ENCODE data around the gene GYS1. TPM values are rescaled to one million over a fixed set of nuclear protein-coding genes. Genes with fewer than 3 reads are reported as not detected.

GYS1 gene
- total and polyA plus RNA-seq, 8 donors = 13.0 to 63.6 (median 26.0) TPM

GRCh38 chr19:48964205-48965039 is 28.7 kb downstream of the GYS1 start:
- TF ChIP-seq EP300 (IDR thresholded peaks at IDR 0.05) (no peak), POLR2AphosphoS5 (IDR thresholded peaks at IDR 0.05) (no peak), POLR2A (IDR thresholded peaks at IDR 0.05) (no peak), CTCF (IDR thresholded peaks at IDR 0.05) (no peak)
- DNase-seq = peak in 1 of 2 donors; percentile 56
- Histone ChIP-seq H3K27me3 (no peaks in the 10 kb centered on the region), H3K4me1 (peaks cover 42 to 91% (median 67%) of the 10 kb centered on the region in 4 donors), H3K4me3 (peak overlapping the region; percentile 77 to 98 (median 90)), H3K36me3 (peaks cover 18 to 37% (median 33%) of the 10 kb centered on the region in 4 donors), H3K27ac (peak overlapping the region; percentile 93 to 97 (median 96)), H3K9me3 (no peaks in the 10 kb centered on the region)
- WGBS, 5 donors = 9 to 17% (median 13%) methylated on average over 19 of the region's 19 CpGs
- intact Hi-C loops (cut with DNase I; ENCODE audit: low total_unique reads) = no loop called here

GRCh38 chr19:48963371-48964204 is 29.5 kb downstream of the GYS1 start:
- no peaks in the 10 kb centered on the region for H3K27me3 ChIP-seq
- intact Hi-C loops (cut with DNase I; ENCODE audit: low total_unique reads) = no loop called here
- H3K9me3 ChIP-seq = no peaks in the 10 kb centered on the region
- peak; percentile 77 to 94 for DNase-seq
- TF ChIP-seq POLR2AphosphoS5 (IDR thresholded peaks at IDR 0.05) (peak; percentile 54 to 67 (median 64)), POLR2A (IDR thresholded peaks at IDR 0.05) (no peak), EP300 (IDR thresholded peaks at IDR 0.05) (peak; percentile 75)
- WGBS, 5 donors = 3 to 9% (median 7%) methylated on average over 23 to 28 of the region's 28 CpGs
- H3K4me1 ChIP-seq = peaks cover 42 to 84% (median 63%) of the 10 kb centered on the region in 4 donors
- H3K4me3 ChIP-seq = peak overlapping the region; percentile 77 to 98 (median 90)
- H3K36me3 ChIP-seq = peaks cover 12 to 29% (median 24%) of the 10 kb centered on the region in 4 donors
- H3K27ac ChIP-seq = peak overlapping the region; percentile 93 to 97 (median 96)

DNA sequence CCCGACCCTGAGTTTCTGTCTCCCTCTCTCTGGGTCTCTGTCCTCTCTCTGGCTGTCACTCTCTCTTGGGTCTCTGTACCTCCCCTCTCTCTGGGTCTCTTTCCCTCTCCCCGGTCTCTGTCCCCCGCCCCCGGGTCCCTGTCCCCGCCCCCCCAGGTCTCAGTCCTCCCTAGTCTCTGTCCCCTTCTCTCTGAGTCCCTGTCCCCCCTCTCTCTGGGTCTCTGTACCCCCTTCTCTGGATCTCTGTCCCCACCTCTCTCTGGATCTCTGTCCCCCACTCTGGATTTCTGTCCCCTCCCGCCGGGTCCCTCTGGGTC is 30.3 kb downstream of the GYS1 start:
- Histone ChIP-seq H3K27ac (peak overlapping the region; percentile 93 to 97 (median 96)), H3K4me3 (peak overlapping the region in 1 of 4 donors; percentile 6), H3K4me1 (peaks cover 42 to 76% (median 57%) of the 10 kb centered on the region in 4 donors), H3K36me3 (peaks cover 12 to 21% (median 20%) of the 10 kb centered on the region in 4 donors), H3K9me3 (no peaks in the 10 kb centered on the region), H3K27me3 (no peaks in the 10 kb centered on the region)
- no peak for DNase-seq
- TF ChIP-seq CTCF (IDR thresholded peaks at IDR 0.05) (no peak), POLR2A (IDR thresholded peaks at IDR 0.05) (no peak), EP300 (IDR thresholded peaks at IDR 0.05) (no peak), POLR2AphosphoS5 (IDR thresholded peaks at IDR 0.05) (no peak)
- 39 to 57% (median 41%) methylated on average over 3 to 7 of the region's 7 CpGs for WGBS, 5 donors
- intact Hi-C loops (cut with DNase I; ENCODE audit: low total_unique reads) = no loop called here

DNA sequence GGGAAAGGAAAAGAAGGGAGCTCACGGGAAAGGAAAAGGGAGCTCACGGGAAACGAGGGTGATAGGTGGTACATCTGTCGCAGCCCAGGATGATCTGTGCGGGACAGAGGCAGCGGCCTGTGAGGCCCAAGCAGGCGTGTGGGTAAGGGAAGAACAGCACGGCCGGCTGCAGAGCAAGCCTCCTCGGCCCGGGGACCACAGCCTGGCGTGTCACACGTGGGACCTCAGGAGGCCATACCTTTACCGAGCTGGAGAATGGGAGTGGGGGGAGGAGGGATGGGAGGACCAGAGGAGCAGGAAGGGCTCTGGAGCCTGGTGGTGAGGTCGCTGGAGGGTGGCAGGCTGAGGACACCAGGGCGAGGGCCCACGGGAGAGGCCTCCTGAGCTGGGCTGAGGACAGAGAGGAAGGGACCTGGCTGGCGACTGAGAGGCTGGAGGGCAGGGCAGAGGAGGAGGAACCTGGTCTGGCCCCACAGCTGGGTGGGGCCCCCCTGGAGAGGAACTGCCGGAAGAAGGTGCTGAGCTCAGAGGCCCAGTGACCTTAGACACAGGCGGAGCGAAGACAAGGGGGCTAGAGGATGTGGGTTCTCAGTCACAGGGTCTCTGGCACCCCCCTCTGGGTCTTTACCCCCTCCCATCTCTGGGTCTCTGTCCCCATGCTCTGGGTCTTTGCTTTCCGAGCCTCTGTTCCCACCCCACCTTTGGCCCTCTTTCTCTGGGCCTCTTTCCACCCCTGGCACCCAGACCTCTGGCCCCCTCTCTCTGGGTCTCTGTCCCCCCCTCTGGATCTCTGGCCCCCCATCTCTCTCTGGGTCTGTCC is 30.9 kb downstream of the GYS1 start:
- WGBS, 5 donors = 41 to 45% (median 43%) methylated on average over 18 to 22 of the region's 22 CpGs
- intact Hi-C loops (cut with DNase I; ENCODE audit: low total_unique reads) = no loop called here

More for the DNA sequence above, 30.9 kb downstream of the GYS1 start:
- TF ChIP-seq CTCF (IDR thresholded peaks at IDR 0.05) (no peak), EP300 (IDR thresholded peaks at IDR 0.05) (no peak), POLR2A (IDR thresholded peaks at IDR 0.05) (peak in 1 of 4 donors; percentile 18), POLR2AphosphoS5 (IDR thresholded peaks at IDR 0.05) (peak in 2 of 3 donors; percentile 73 to 84)
- Histone ChIP-seq H3K27ac (peak overlapping the region; percentile 93 to 97 (median 96)), H3K36me3 (peaks cover 12 to 22% (median 15%) of the 10 kb centered on the region in 4 donors), H3K9me3 (no peaks in the 10 kb centered on the region), H3K27me3 (no peaks in the 10 kb centered on the region), H3K4me3 (peak overlapping the region in 1 of 4 donors; percentile 6), H3K4me1 (peaks cover 40 to 71% (median 52%) of the 10 kb centered on the region in 4 donors)
- DNase-seq = peak; percentile 79 to 89

Measured in stomach (tissue), 9 donors.